CD14-positive monocyte (primary cell): ENCODE measurements around the gene ACSM6. TPM values are rescaled to one million over a fixed set of nuclear protein-coding genes. Genes with fewer than 3 reads are reported as not detected.

Source experiments
- DNase-seq, 3 donors: peaks; one replicate each; pipeline ENCODE4 v3.0.0-alpha.2; 2011 to 2022
- H2AFZ ChIP-seq: 2 replicates; pipeline ENCODE4 v1.6.0; 2012; ENCODE audit warnings: mild to moderate bottlenecking, low read depth, low read length, inconsistent platforms; ENCODE audit not compliant: insufficient read depth, poor library complexity, severe bottlenecking
- H3K27ac ChIP-seq, 2 donors: 1 replicate in 1 of 2; 2 replicates in 1 of 2; pipeline ENCODE4 v1.5.1; 2012 to 2013; ENCODE audit warnings: low read length in 2 of 2, control low read depth in 1 of 2, inconsistent platforms in 1 of 2, low read depth in 1 of 2, mild to moderate bottlenecking in 1 of 2
- H3K27me3 ChIP-seq, 2 donors: one replicate each; pipeline versions ENCODE4 v1.6.0 to v1.6.1; 2011 to 2013; ENCODE audit warnings: low read length in 2 of 2; ENCODE audit not compliant: control insufficient read depth in 2 of 2, insufficient read depth in 2 of 2
- H3K36me3 ChIP-seq, 2 donors: replicated peaks in 1 of 2; 1 replicate in 1 of 2; 2 replicates in 1 of 2; pipeline versions ENCODE4 v1.5.1 to v1.6.1; 2012 to 2013; ENCODE audit warnings: low read length in 2 of 2, control low read depth in 1 of 2, inconsistent platforms in 1 of 2, mild to moderate bottlenecking in 1 of 2; ENCODE audit not compliant: insufficient read depth in 2 of 2, control insufficient read depth in 1 of 2
- H3K4me1 ChIP-seq, 2 donors: 1 replicate in 1 of 2; 2 replicates in 1 of 2; pipeline versions ENCODE4 v1.5.1 to v1.6.1; 2012 to 2013; ENCODE audit warnings: low read length in 2 of 2, control low read depth in 1 of 2, inconsistent platforms in 1 of 2, mild to moderate bottlenecking in 1 of 2, moderate library complexity in 1 of 2; ENCODE audit not compliant: insufficient read depth in 2 of 2, control insufficient read depth in 1 of 2
- H3K4me2 ChIP-seq: replicated peaks from 2 replicates; pipeline ENCODE3; 2012; ENCODE audit warnings: low read length, moderate library complexity, mild to moderate bottlenecking; ENCODE audit not compliant: poor library complexity, severe bottlenecking; ENCODE audit errors: extremely low read depth
- H3K4me3 ChIP-seq, 3 experiments: fragments of 200-600 bp in 1 of 3; sonication (generic) in 1 of 3; replicated peaks in 1 of 3; 1 replicate in 2 of 3; 2 replicates in 1 of 3; pipeline ENCODE4 v1.5.1; 2011 to 2013; ENCODE audit warnings: low read length in 3 of 3, mild to moderate bottlenecking in 3 of 3, control low read depth in 2 of 3, low read depth in 2 of 3, inconsistent platforms in 1 of 3, moderate library complexity in 1 of 3
- H3K79me2 ChIP-seq: 2 replicates; pipeline ENCODE4 v1.6.0; 2012; ENCODE audit warnings: mild to moderate bottlenecking, control low read depth, inconsistent platforms, low read length, moderate library complexity; ENCODE audit not compliant: insufficient read depth
- H3K9ac ChIP-seq: 2 replicates; pipeline ENCODE4 v1.6.0; 2017; ENCODE audit warnings: low read length, mild to moderate bottlenecking; ENCODE audit not compliant: insufficient read depth, poor library complexity, severe bottlenecking
- H3K9me3 ChIP-seq, 2 donors: replicated peaks in 1 of 2; 1 replicate in 1 of 2; 2 replicates in 1 of 2; pipeline versions ENCODE4 v1.5.1 to v1.6.1; 2012 to 2013; ENCODE audit warnings: low read length in 2 of 2, control low read depth in 1 of 2; ENCODE audit not compliant: control insufficient read depth in 1 of 2, insufficient read depth in 1 of 2
- H4K20me1 ChIP-seq: 2 replicates; pipeline ENCODE4 v1.6.0; 2012; ENCODE audit warnings: mild to moderate bottlenecking, low read length, control low read depth, moderate library complexity; ENCODE audit not compliant: insufficient read depth
- H3K27ac Mint-ChIP-seq, 7 donors: one replicate each; pipeline ENCODE4 v1.8.0; 2020; ENCODE audit warnings: mild to moderate bottlenecking in 7 of 7, mixed read lengths in 7 of 7, moderate library complexity in 6 of 7, inconsistent platforms in 2 of 7
- H3K27me3 Mint-ChIP-seq, 3 donors: one replicate each; pipeline ENCODE4 v1.8.0; 2021 to 2022; ENCODE audit warnings: low read depth in 3 of 3, mild to moderate bottlenecking in 3 of 3, mixed read lengths in 3 of 3, moderate library complexity in 3 of 3, inconsistent platforms in 1 of 3
- H3K36me3 Mint-ChIP-seq, 2 donors: one replicate each; pipeline ENCODE4 v1.8.0; 2020; ENCODE audit warnings: mixed read lengths in 2 of 2, inconsistent platforms in 1 of 2, mild to moderate bottlenecking in 1 of 2
- H3K4me1 Mint-ChIP-seq: one replicate; pipeline ENCODE4 v1.8.0; 2020; ENCODE audit warnings: mild to moderate bottlenecking, mixed read lengths
- H3K4me3 Mint-ChIP-seq, 2 donors: one replicate each; pipeline ENCODE4 v1.8.0; 2020; ENCODE audit warnings: mild to moderate bottlenecking in 2 of 2, mixed read lengths in 2 of 2, moderate library complexity in 1 of 2
- H3K9me3 Mint-ChIP-seq, 7 donors: one replicate each; pipeline ENCODE4 v1.8.0; 2020 to 2022; ENCODE audit warnings: mixed read lengths in 7 of 7, mild to moderate bottlenecking in 6 of 7, moderate library complexity in 6 of 7, inconsistent platforms in 2 of 7
- CTCF ChIP-seq: fragments of 200-600 bp; IDR thresholded peaks from one replicate; pipeline ENCODE4 v1.8.0; 2022; ENCODE audit warnings: antibody characterized with exemption, mild to moderate bottlenecking
- WGBS: methylation state at CpG from one replicate; pipeline ENCODE4 v1.1.5; 2013; ENCODE audit warnings: missing lambda C conversion rate; ENCODE audit not compliant: insufficient coverage; 5-methylcytosine and 5-hydroxymethylcytosine counted together
- intact Hi-C, 2 donors: fragments of 100-400 bp; cut with micrococcal nuclease; formaldehyde crosslinking; loops; one replicate each; pipeline versions ENCODE4 v1.15.0 to v1.15.1; 2023
- polyA plus RNA-seq, 3 donors: library from polyadenylated mRNA; depleted of rRNA in 1 of 3; unstranded in 2 of 3; stranded (reverse) in 1 of 3; fragments of 300-500 nt in 2 of 3; fragments of >200 nt in 1 of 3; fragmentation: Illumina TruSeq in 2 of 3; gene quantifications; 1 replicate in 2 of 3; 2 replicates in 1 of 3; pipeline ENCODE4 v1.2.3, GENCODE V29; 2012 to 2021

Gene ACSM6
- polyA plus RNA-seq, 3 donors, result not detected

DNA sequence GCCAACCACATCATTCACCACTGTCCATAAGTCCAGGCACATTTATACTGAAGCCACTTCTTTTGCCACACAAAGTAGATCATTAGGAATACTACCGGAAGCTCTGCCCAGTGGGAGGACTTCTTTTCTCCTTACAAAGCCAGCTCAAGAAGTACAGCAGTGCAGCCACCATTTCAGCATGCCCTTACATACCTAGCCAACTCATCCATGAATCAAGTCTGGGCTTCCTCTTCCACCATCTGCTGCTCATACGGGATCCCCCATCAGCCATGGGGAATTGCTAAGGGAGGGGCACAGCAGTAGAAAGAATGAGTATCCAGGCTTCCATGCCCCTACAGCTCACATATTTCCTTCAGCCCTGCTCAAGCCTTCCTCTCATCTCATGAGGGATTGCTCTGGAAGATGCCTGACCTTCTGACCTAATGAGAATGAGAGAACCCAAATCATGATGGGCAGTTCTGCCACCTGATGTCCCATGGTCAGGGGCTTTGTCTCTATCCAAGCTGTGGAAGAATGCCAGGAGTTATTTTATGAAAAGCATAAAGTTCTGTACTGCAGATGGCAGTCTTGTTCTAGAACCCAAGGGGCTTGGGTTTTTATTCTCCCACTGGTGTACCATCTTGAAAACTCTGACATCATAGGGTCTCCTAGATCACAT is 39.5 kb downstream of the ACSM6 start:
- peaks cover 0 to 6% (median 2%) of the 10 kb centered on the region in 3 donors for H3K27me3 Mint-ChIP-seq
- H3K9me3 Mint-ChIP-seq, result peaks cover 0 to 3% (median 0%) of the 10 kb centered on the region in 7 donors
- no peak for TF ChIP-seq CTCF
- Histone ChIP-seq H3K9ac (no peak overlapping the region), H3K27me3 (no peaks in the 10 kb centered on the region), H3K4me2 (no peak overlapping the region), H3K4me3 (no peak overlapping the region), H4K20me1 (no peaks in the 10 kb centered on the region), H3K27ac (no peak overlapping the region), H3K4me1 (peaks cover 8 to 10% of the 10 kb centered on the region in 2 donors), H3K79me2 (no peaks in the 10 kb centered on the region), H3K9me3 (no peaks in the 10 kb centered on the region), H2AFZ (no peak overlapping the region), H3K36me3 (no peaks in the 10 kb centered on the region)
- H3K4me3 Mint-ChIP-seq, result peak overlapping the region in 1 of 2 donors; percentile 3
- H3K36me3 Mint-ChIP-seq, result no peaks in the 10 kb centered on the region
- intact Hi-C loops, result no loop called here
- H3K27ac Mint-ChIP-seq, result no peak overlapping the region
- no peak for DNase-seq
- WGBS, result 90% methylated on average over 1 of the region's 2 CpGs
- peaks cover 22% of the 10 kb centered on the region for H3K4me1 Mint-ChIP-seq

DNA sequence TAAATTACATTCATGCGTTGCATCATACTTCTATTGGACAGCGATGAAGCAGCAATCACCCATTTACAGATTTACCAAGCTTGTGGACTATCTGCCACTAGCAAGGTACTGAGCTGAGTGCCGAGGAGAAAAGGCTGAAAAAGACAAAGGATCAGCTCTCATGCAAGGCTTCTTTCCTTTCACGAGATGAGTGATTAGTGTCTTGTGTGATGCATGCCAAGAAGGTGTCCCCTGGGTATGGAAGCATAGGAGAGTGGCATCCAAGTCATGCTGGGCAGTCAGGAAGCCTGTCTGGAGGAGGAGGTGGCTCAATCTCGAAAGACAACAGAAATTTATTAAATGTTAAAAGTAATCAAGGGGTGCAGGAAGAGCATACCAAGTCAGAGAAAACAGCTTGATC is 40.9 kb downstream of the ACSM6 start:
- peak overlapping the region in 1 of 7 donors; percentile 11 for H3K27ac Mint-ChIP-seq
- 93% methylated on average over 4 of the region's 5 CpGs for WGBS
- no peaks in the 10 kb centered on the region for H3K27me3 ChIP-seq
- H3K4me2 ChIP-seq, result no peak overlapping the region
- H4K20me1 ChIP-seq, result no peaks in the 10 kb centered on the region
- H3K4me3 Mint-ChIP-seq, result no peak overlapping the region
- H3K4me3 ChIP-seq, result no peak overlapping the region
- H3K4me1 ChIP-seq, result peaks cover 8 to 10% of the 10 kb centered on the region in 2 donors
- H3K27me3 Mint-ChIP-seq, result peaks cover 0 to 4% (median 0%) of the 10 kb centered on the region in 3 donors
- H3K27ac ChIP-seq, result no peak overlapping the region
- no peaks in the 10 kb centered on the region for H3K79me2 ChIP-seq
- peaks cover 0 to 3% (median 0%) of the 10 kb centered on the region in 7 donors for H3K9me3 Mint-ChIP-seq
- DNase-seq, result no peak
- H3K9me3 ChIP-seq, result no peaks in the 10 kb centered on the region
- H3K4me1 Mint-ChIP-seq, result peaks cover 22% of the 10 kb centered on the region
- no peaks in the 10 kb centered on the region for H3K36me3 Mint-ChIP-seq
- no peak for TF ChIP-seq CTCF
- no peak overlapping the region for H2AFZ ChIP-seq
- no peak overlapping the region for H3K9ac ChIP-seq
- intact Hi-C loops, result no loop called here
- no peaks in the 10 kb centered on the region for H3K36me3 ChIP-seq
